HCT116 (cell line): ENCODE results near the gene DOK5. TPM values are rescaled to one million over a fixed set of nuclear protein-coding genes. Genes with fewer than 3 reads are reported as not detected.

Experiments
- ATAC-seq: fragments of 200-7000 bp; cut with Tn5 transposase; 2 replicates; pipeline ENCODE4 v1.9.1; 2020; ENCODE audit warnings: mild to moderate bottlenecking, moderate library complexity
- BruUV-seq: library from RNA; stranded (reverse); fragments of 400-500 nt; replicated peaks from 2 replicates; lab custom pipeline; 2021; lab: Mats Ljungman, UMichigan
- CTCF ChIA-PET: fragments of 300-600 bp; sonication (Branson Sonifier 250); formaldehyde crosslinking; loops from one replicate; lab custom pipeline; 2021; ENCODE audit warnings: antibody characterized with exemption; lab: Charles Lee
- POLR2A ChIA-PET: fragments of 300-600, 350-600 bp; sonication (Branson Sonifier 250); formaldehyde crosslinking; loops from one replicate; lab custom pipeline; 2021; ENCODE audit warnings: antibody characterized with exemption; lab: Charles Lee
- RAD21 ChIA-PET, 2 experiments: fragments of 300-600 bp; sonication (Branson Sonifier 250); formaldehyde crosslinking; loops; one replicate each; lab custom pipeline; 2023; ENCODE audit warnings: low total read pairs in 2 of 2; ENCODE audit not compliant: uncharacterized antibody in 2 of 2, unreplicated experiment in 2 of 2, low non-redundant PET in 1 of 2; lab: Charles Lee
- DNase-seq: peaks from one replicate; pipeline ENCODE4 v3.0.0-alpha.2; 2010; ENCODE audit warnings: low read depth, low spot score
- H2AFZ ChIP-seq: fragments of 200-600 bp; shearing (Covaris generic), sonication (generic); 2 replicates; pipeline ENCODE4 v1.6.1; 2017; ENCODE audit warnings: low read depth, mixed run types, mixed read lengths, antibody characterized with exemption, low read length; ENCODE audit not compliant: poor library complexity, severe bottlenecking
- H3K27ac ChIP-seq: 2 replicates; pipeline ENCODE4 v1.5.1; 2012; ENCODE audit warnings: low read depth, low read length
- H3K27me3 ChIP-seq: fragments of 200-600 bp; sonication (generic); 2 replicates; pipeline ENCODE4 v1.6.1; 2016; ENCODE audit warnings: mixed run types, low read length, mixed read lengths; ENCODE audit not compliant: insufficient read depth
- H3K36me3 ChIP-seq, 2 experiments: fragments of 200-500 bp in 1 of 2; fragments of 200-600 bp in 1 of 2; sonication (Bioruptor generic) in 1 of 2; sonication (generic) in 1 of 2; 2 replicates each; pipeline versions ENCODE4 v1.5.1 to v1.6.1; 2014 to 2016; ENCODE audit warnings: low read length in 2 of 2, inconsistent platforms in 1 of 2, mixed read lengths in 1 of 2, mixed run types in 1 of 2; ENCODE audit not compliant: insufficient read depth in 2 of 2, control insufficient read depth in 1 of 2
- H3K4me1 ChIP-seq, 2 experiments: fragments of 200-600 bp in 1 of 2; sonication (generic) in 1 of 2; 2 replicates each; pipeline versions ENCODE4 v1.5.1 to v1.6.1; 2012 to 2017; ENCODE audit warnings: low read length in 2 of 2, inconsistent platforms in 1 of 2, mild to moderate bottlenecking in 1 of 2, mixed read lengths in 1 of 2, mixed run types in 1 of 2, moderate library complexity in 1 of 2; ENCODE audit not compliant: insufficient read depth in 2 of 2, control insufficient read depth in 1 of 2
- H3K4me2 ChIP-seq: fragments of 200-600 bp; sonication (generic); 2 replicates; pipeline ENCODE4 v1.6.1; 2017; ENCODE audit warnings: mixed run types, low read length, mixed read lengths
- H3K4me3 ChIP-seq, 2 experiments: fragments of 200-600 bp in 1 of 2; sonication (generic) in 1 of 2; replicated peaks in 1 of 2; 2 replicates each; pipeline ENCODE4 v1.5.1; 2011 to 2016; ENCODE audit warnings: low read length in 2 of 2, control low read depth in 1 of 2, low read depth in 1 of 2, mild to moderate bottlenecking in 1 of 2, mixed read lengths in 1 of 2, mixed run types in 1 of 2
- H3K79me2 ChIP-seq: fragments of 200-600 bp; sonication (generic); 2 replicates; pipeline ENCODE4 v1.6.1; 2017; ENCODE audit warnings: mild to moderate bottlenecking, mixed run types, low read length, moderate library complexity, mixed read lengths; ENCODE audit not compliant: insufficient read depth
- H3K9ac ChIP-seq: fragments of 200-600 bp; sonication (generic); 2 replicates; pipeline ENCODE4 v1.6.1; 2016; ENCODE audit warnings: low read length, mixed read lengths
- H3K9me2 ChIP-seq: fragments of 200-600 bp; sonication (generic), shearing (Covaris generic); 2 replicates; pipeline ENCODE4 v1.6.1; 2017; ENCODE audit warnings: mixed run types, mild to moderate bottlenecking, moderate library complexity; ENCODE audit not compliant: insufficient read depth
- H3K9me3 ChIP-seq, 2 experiments: fragments of 200-500 bp in 1 of 2; fragments of 200-600 bp in 1 of 2; sonication (Bioruptor generic) in 1 of 2; sonication (generic) in 1 of 2; 2 replicates each; pipeline ENCODE4 v1.6.1; 2014 to 2017; ENCODE audit warnings: low read length in 2 of 2, mixed read lengths in 2 of 2, inconsistent platforms in 1 of 2, low read depth in 1 of 2, mild to moderate bottlenecking in 1 of 2, mixed run types in 1 of 2, moderate library complexity in 1 of 2; ENCODE audit not compliant: control insufficient read depth in 1 of 2, insufficient read depth in 1 of 2
- H4K20me1 ChIP-seq: fragments of 200-600 bp; sonication (generic), shearing (Covaris generic); 2 replicates; pipeline ENCODE4 v1.6.1; 2017; ENCODE audit warnings: mixed run types, mild to moderate bottlenecking, moderate library complexity; ENCODE audit not compliant: insufficient read depth
- CEBPB ChIP-seq: IDR thresholded peaks from 2 replicates; pipeline ENCODE4 v1.6.1; 2012; ENCODE audit warnings: low read depth
- EZH2phosphoT487 ChIP-seq: fragments of 200-600 bp; IDR thresholded peaks from 2 replicates; pipeline ENCODE4 v1.6.1; 2018; ENCODE audit warnings: antibody characterized with exemption, borderline replicate concordance
- FOSL1 ChIP-seq: IDR thresholded peaks from 2 replicates; pipeline ENCODE4 v1.6.1; 2012; ENCODE audit warnings: low read depth
- JUND ChIP-seq: IDR thresholded peaks from 2 replicates; pipeline ENCODE4 v1.6.1; 2012
- POLR2A ChIP-seq: IDR thresholded peaks from 2 replicates; pipeline ENCODE4 v1.7.0; 2011; ENCODE audit warnings: borderline replicate concordance; ENCODE audit not compliant: insufficient read depth, insufficient read length; ENCODE audit errors: extremely low read depth
- POLR2AphosphoS5 ChIP-seq: IDR thresholded peaks from 2 replicates; pipeline ENCODE4 v1.6.1; 2011; ENCODE audit warnings: mild to moderate bottlenecking, low read depth, low read length, moderate library complexity
- SIN3A ChIP-seq: IDR thresholded peaks from 2 replicates; pipeline ENCODE4 v1.6.1; 2012; ENCODE audit warnings: low read depth
- intact Hi-C: fragments of 100-400 bp; cut with micrococcal nuclease; formaldehyde crosslinking; loops from 2 replicates; pipeline ENCODE4 v1.10.0; 2022
- total RNA-seq: library from RNA; stranded (reverse); gene quantifications from one replicate; pipeline ENCODE4 v1.2.1, GENCODE V29; 2021; ENCODE audit not compliant: unreplicated experiment
- TF ChIP-seq, protein P1 (sequence below): IDR thresholded peaks from 2 replicates; pipeline ENCODE4 v1.6.1; 2011; ENCODE audit warnings: mild to moderate bottlenecking, low read length, moderate library complexity; ENCODE audit not compliant: insufficient replicate concordance; ENCODE audit errors: extremely low read depth
- TF ChIP-seq, protein P2 (sequence below): IDR thresholded peaks from 2 replicates; pipeline ENCODE4 v1.6.1; 2012

Gene DOK5
- total RNA-seq, 1 experiment from 2014 or later = not detected

- TF ChIP-seq, protein P1, sequence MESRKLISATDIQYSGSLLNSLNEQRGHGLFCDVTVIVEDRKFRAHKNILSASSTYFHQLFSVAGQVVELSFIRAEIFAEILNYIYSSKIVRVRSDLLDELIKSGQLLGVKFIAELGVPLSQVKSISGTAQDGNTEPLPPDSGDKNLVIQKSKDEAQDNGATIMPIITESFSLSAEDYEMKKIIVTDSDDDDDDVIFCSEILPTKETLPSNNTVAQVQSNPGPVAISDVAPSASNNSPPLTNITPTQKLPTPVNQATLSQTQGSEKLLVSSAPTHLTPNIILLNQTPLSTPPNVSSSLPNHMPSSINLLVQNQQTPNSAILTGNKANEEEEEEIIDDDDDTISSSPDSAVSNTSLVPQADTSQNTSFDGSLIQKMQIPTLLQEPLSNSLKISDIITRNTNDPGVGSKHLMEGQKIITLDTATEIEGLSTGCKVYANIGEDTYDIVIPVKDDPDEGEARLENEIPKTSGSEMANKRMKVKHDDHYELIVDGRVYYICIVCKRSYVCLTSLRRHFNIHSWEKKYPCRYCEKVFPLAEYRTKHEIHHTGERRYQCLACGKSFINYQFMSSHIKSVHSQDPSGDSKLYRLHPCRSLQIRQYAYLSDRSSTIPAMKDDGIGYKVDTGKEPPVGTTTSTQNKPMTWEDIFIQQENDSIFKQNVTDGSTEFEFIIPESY = no peak
- TF ChIP-seq EZH2phosphoT487 (no peak), FOSL1 (no peak)
Measured at GRCh38 chr20:54532573-54532972, 57.2 kb downstream of the DOK5 start (continued).

GRCh38 chr20:54534101-54534500 is 58.7 kb downstream of the DOK5 start:
- Histone ChIP-seq H3K4me1 (no peaks in the 10 kb centered on the region), H3K4me2 (no peak overlapping the region), H4K20me1 (no peaks in the 10 kb centered on the region), H3K79me2 (no peaks in the 10 kb centered on the region), H3K9me2 (no peaks in the 10 kb centered on the region), H3K4me3 (no peak overlapping the region), H3K36me3 (no peaks in the 10 kb centered on the region), H3K27me3 (peaks cover 6% of the 10 kb centered on the region), H3K9ac (no peak overlapping the region), H2AFZ (no peak overlapping the region), H3K9me3 (no peaks in the 10 kb centered on the region), H3K27ac (no peak overlapping the region)
- intact Hi-C loops = no loop called here
- ChIA-PET POLR2A (no interaction called here), RAD21 (no interaction called here), CTCF (interaction anchor here (1.3 kb wide), 1 partner anchor 10 kb away, joined by 3 read pairs; no protein-coding TSS in a partner anchor)
- DNase-seq (no peak), ATAC-seq (no peak)
- BruUV-seq = no TSS peak
- TF ChIP-seq, protein P1 = no peak
- TF ChIP-seq, protein P2, sequence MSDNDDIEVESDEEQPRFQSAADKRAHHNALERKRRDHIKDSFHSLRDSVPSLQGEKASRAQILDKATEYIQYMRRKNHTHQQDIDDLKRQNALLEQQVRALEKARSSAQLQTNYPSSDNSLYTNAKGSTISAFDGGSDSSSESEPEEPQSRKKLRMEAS = no peak
- TF ChIP-seq CEBPB = no peak
- TF ChIP-seq POLR2AphosphoS5 = no peak
- no peak for TF ChIP-seq POLR2A
- no peak for TF ChIP-seq EZH2phosphoT487
- no peak for TF ChIP-seq JUND
- TF ChIP-seq FOSL1 = no peak
- TF ChIP-seq SIN3A = no peak
